Stimulated activated CD8-positive, alpha-beta memory T cell treated with anti-CD3 and anti-CD28 coated beads, Interleukin-2, amount 100 ng/mL, for 1 hour (primary cell): ENCODE results near the gene DMD.
"Not testable (repeated sequence)": the region's sequence is repeated elsewhere in the genome, so short reads cannot be mapped to it uniquely, and the experiment has no call there.

Experiments used
- DNase-seq, 2 donors: peaks; one replicate each; pipeline ENCODE4 v3.0.0-alpha.2; 2020; ENCODE audit warnings: low read depth in 2 of 2

Gene DMD

DNA sequence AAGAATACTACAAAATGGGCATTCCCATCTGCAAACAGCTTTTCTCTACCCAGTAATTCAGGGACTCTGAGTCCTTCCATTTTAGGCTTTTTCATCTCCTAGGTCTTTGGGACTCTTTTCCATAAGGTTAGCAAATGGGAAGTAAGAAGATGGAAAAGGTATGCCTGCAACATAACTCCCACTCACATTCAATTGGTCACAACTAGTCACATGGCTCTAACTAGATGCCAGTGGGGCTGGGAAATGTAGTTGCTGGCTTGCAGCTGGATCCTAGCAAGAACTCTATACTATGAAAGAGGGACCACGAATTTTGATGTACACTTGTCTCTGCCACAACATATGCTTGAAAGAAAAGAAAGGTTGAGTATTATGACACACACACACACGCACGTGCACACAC lies 1184.6 kb downstream of the DMD start:
- no peak for DNase-seq

GRCh38 chrX:32024072-32024471 lies 1187.3 kb downstream of the DMD start:
- DNase-seq, result no peak

GRCh38 chrX:32016195-32016594 lies 1195.2 kb downstream of the DMD start:
- DNase-seq, result no peak

GRCh38 chrX:32010948-32011347 lies 1200.4 kb downstream of the DMD start:
- no peak for DNase-seq

DNA sequence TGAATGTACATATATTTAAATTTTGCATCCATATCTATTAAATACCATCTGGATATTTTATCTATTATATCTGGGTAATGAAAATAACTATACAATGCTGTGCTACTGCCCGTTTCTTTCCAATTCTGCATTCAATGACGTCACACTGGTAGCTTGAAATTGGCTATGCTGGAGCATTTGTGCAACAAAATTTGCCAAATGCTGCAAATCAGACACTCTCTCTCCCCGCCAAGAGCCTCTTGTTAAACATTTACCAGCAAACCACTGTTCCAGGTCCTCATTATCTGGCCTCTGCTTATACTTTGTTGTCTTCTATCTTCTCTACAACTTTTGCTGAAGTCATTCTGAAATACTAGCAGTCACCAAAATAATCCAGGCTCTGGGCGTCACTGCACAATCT lies 1201.1 kb downstream of the DMD start:
- DNase-seq, result no peak

- DNase-seq, result no peak
Measured at GRCh38 chrX:31993637-31994036, 1217.7 kb downstream of the DMD start.

DNA sequence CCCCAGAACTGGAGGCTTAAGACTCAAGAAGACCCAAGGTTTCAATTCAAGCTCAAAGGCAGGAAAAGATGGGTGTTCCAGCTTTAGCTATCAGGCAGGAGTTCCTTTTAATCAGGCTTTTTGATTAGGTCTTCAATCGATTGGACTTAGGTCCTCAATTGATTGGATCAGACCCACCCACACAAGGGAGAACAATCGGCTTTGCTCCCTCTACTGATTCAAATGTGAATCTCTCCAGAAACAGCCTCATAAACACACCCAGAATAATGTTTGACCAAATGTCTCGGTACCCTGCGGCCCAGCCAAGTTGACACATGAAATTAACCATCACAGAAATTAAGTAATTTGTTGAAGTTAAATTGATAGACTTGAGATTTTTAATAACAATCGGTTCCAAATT lies 1222.4 kb downstream of the DMD start:
- DNase-seq, result no peak

DNA sequence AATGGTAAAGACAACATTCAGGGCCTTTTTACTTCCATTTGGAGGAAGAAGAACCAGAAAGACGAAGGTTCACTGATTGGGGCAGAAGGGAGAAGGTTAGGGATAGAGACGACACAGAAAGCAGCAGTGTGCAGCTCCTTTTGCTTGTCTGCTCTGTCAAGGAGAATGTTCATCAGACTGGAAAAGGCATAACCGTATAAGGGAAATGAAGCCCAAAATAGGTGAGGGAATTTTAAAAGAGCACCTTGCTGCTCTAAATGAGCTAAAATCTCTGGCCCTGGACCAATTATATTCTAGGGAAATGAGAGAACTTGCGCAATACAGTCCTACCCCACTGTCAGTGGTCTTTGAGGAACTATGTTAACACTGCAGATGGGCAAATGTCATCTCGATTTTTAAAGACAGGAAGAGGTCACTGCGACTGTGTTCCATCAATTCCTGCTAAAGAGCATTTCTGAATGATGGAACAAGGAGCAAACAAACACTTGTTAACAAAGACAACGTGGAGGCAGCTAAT lies 1229.7 kb downstream of the DMD start:
- DNase-seq, result no peak

GRCh38 chrX:31969714-31970113 lies 1241.6 kb downstream of the DMD start:
- DNase-seq, result no peak

DNA sequence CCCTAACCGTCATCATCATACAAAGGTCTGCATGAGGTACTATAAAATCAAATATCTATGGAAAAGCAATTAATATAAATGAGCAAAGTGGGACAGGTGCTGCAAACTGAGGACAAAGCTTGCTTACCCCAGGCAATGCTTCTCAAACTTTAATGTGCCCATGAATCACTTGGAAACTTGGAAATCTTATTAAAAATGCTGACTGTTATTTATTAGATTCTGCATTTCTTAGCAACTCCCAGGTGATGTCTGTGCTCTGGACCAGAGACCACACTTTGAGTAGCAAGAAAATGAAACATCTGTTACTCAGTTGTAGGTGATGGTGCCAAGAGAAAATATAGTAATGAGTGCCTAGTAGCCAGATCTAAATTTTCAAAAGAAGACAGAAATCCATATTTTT lies 1249.1 kb downstream of the DMD start:
- DNase-seq, result no peak

DNA sequence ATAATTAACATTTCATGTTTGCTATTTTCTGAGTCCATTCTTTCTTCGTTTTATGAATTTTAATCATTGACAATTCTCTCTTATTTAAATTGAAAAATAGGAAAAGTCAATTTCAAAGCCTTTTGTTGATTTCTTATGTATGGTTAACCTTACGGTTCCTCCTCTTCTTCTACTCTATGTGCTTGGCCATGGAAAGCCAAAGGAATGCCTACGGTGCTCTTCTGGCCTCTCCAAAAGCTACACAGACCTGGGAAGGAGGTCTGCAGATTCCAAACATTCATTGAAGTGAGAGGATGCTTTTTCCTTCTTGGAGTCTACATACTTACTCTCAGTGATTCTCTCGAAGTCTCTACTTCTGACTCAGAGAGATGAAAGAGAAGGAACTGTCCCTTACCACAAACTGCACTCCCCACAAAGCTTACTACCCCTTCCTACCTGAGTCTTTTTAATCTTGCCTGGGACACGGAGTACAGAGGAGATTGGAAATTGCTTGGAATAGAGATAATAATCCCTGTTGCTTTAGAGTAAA lies 1276.4 kb downstream of the DMD start:
- DNase-seq, result no peak

DNA sequence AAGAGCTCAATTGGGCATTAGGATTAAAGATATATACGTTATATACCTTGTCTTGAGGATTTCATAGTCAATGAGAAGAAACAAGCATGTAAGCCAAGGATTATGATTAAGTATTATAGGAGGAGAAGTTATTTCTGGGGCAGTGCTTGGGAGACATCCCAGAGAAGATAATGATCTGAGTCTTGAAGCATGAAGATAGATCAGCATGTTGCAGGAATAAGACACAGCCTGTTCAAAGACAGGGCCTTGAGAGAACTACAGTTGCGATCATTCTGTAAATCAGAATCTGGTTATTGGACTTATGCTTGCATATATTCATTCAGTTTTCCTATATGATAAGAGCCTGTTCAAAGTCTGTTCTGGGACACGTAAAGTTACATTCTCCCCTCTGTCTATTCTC lies 1277.3 kb downstream of the DMD start:
- DNase-seq, result no peak

DNA sequence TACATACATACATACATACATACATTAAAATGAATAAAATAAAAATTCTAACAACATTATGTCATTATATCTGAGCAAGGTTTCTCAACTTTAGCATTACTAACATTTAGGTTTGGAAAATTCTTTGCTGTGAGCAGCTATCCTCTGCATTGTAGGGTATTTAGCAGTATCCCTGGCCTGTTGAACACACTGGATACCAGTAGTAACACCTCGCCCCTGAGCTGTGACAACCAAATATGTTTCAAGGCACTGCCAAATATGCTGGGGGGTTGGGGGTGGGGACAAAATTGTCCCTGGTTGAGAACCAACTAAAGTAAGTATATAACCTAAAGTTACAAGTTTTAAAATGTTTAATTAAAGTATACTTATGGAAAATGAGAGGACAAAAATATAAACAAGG lies 1278.6 kb downstream of the DMD start:
- no peak for DNase-seq

DNA sequence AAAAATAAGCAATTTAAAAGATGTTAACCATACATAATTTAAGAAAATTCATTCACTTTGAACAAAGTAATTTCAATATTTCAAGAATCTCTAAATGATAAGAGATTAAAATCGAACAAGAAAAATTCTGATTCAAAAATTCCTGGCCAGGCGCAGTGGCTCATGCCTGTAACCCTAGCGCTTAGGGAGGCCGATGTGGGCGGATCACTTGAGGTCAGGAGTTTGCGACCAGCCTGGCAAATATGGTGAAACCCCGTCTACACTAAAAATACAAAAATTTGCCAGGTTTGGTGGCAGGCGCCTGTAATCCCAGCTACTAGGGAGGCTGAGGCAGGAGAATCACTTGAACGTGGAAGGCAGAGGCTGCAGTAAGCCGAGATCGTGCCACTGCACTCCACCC lies 1279.0 kb downstream of the DMD start:
- not testable (repeated sequence) for DNase-seq

DNA sequence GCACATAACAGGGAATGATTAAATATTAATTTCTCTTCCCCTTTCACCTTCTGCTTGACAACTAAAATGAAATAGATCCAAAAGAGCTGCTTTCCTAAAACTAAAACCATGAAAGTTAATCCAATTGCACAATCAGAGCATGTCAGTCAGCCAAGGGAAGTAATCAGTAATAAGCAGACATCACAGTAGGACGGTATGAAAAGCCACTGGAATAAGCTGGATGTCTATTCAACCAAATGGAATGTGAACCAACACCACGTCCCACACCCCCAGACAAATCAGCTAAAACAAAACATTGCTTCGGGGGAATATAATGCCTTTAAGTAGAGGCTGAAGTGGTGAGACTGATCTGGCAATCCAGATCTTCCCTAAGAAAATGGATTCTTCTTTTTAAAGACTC lies 1280.1 kb downstream of the DMD start:
- DNase-seq, result no peak

- DNase-seq, result no peak
Measured at GRCh38 chrX:31929366-31929765, 1282.0 kb downstream of the DMD start.

DNA sequence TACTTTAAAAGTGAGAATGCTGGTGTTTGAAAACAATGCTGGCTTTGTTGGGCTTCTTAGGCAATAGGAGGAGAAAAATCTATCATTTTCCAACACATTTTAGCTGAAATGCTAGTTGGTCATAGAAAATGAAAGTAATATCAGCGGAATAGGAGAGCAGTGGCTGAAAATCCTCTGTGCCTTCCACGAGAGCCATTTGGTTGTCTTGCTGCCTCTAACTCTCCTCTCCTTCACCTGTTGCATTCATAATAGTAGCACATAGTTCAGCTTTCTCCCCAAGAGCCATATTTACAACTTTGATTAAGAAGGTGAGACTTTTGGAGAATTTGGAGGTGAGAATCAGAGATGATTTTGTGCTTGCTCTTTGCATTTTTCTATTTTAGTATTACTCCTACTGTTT lies 1290.1 kb downstream of the DMD start:
- DNase-seq, result no peak

DNA sequence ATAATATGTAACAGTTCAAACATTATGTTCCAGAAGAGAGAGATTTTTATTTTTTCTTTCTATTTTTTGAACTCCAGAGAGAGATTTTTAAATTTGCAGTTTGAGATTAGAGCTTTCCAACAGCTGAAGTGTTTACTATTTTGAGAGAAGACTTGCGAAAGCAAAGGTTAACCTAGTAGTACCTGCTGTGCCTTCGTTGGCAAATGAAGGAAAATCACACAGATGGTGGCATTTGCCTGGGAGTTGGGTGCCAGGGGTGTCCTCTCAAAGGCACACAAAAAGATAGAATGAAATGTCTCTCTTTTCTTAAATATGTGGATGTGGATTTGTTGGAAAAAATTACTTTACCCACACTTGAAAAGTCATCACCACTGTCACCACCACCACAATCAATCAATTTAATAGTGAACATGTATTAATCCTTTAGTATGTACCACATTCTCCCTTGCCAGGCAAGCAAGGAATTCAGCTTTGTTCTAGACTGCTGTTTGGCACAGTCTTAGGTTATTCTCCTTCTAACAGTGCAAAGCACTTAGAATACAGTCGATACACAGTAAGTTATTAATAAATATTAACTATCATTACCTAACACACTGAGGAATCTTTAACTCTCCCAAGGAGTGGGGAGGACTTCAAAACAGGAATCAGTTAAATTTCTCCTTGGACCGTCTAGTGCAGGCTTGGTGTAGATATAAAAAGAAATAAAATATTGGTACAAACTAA lies 1301.3 kb downstream of the DMD start:
- no peak for DNase-seq

- no peak for DNase-seq
Measured at GRCh38 chrX:31894152-31894551, 1317.2 kb downstream of the DMD start.

DNA sequence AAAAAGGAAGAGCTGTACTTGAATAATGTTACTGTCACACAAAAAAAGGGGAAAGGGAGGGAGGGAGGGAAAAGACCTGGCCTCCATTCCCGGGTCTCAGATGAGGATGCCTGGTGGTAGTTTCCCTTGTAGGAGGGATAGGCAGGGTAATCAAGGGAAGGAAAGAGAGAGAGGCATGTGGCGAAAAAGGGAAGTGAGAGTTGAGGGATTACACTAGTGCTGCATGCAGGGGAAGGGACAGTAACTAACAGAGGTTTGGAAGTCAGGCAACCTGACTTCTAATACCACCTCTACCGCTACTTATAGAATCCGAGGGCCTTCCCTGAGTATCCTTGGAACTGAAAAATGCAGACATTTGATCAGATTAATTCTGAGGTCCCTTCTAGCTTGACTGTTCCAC lies 1317.8 kb downstream of the DMD start:
- DNase-seq, result no peak

GRCh38 chrX:31889088-31889487 lies 1322.3 kb downstream of the DMD start:
- no peak for DNase-seq

DNA sequence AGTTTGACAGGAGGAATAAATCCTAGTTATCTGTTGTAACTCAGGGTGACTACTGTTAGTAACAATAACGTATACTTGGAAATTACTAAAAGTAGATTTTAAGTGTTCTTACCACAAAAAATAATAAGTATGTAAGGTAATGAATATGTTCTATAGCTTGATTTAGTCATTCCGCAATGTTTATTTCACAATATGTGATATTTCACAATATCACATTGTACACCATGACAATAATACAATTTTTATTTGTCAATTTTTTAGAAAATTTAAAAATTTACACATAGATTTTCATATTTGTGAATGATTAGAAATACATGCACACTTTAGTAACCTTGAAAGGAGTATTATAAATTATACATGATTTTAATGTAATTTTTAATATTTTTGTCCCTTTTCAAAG lies 1326.8 kb downstream of the DMD start:
- DNase-seq, result no peak

GRCh38 chrX:31872007-31872406 lies 1339.3 kb downstream of the DMD start:
- no peak for DNase-seq

DNA sequence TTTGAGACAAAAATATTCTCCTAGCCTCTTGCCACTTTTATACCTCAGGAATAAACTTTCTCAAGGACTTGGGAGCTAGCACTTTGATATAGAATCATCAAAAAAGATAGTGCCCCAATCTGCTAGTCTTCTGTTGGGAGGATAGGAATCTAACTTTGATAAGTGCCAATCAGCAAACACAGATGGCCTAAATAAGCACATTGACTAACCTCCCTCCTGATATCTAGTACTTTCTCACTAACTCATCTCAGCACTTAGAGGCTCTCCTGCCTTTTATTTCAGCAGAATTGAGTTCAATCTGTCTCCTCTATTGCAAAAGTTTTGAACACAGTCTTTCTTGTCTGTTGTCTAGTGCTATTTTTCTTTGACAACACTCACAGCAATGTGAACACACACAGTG lies 1341.1 kb downstream of the DMD start:
- DNase-seq, result no peak
